Measurements from ENCODE around the gene PPP2R5C.
"Not testable (repeated sequence)": the region's sequence is repeated elsewhere in the genome, so short reads cannot be mapped to it uniquely, and the experiment has no call there.

PPP2R5C gene

GRCh38 chr14:101719045-101719645, 42.4 kb upstream of the PPP2R5C start:
- Histone ChIP-seq H3K4me1 (ENCODE audit: insufficient read depth, low read length) (no peaks in the 10 kb centered on the region), H3K27ac (ENCODE audit: low read depth, low read length) (no peak overlapping the region), H3K4me3 (ENCODE audit: low read depth in 1 of 2, low read length in 2 of 2) (no peak overlapping the region)

GRCh38 chr14:101719708-101720107, 41.8 kb upstream of the PPP2R5C start:
- Histone ChIP-seq H3K9me3 (ENCODE audit: low read length) (no peaks in the 10 kb centered on the region), H3K9ac (ENCODE audit: low read length) (no peak overlapping the region), H3K4me1 (ENCODE audit: insufficient read depth, low read length) (no peaks in the 10 kb centered on the region), H3K36me3 (ENCODE audit: insufficient read depth, low read length) (no peaks in the 10 kb centered on the region), H3K27ac (ENCODE audit: low read depth, low read length) (no peak overlapping the region), H3K27me3 (ENCODE audit: control insufficient read depth in 1 of 2, insufficient read depth in 2 of 2, low read length in 2 of 2) (no peaks in the 10 kb centered on the region), H3K4me3 (ENCODE audit: low read depth in 1 of 2, low read length in 2 of 2) (no peak overlapping the region)

More at GRCh38 chr14:101719045-101719645, 42.4 kb upstream of the PPP2R5C start:
- H3K9ac ChIP-seq (ENCODE audit: low read length), result no peak overlapping the region
- no peaks in the 10 kb centered on the region for H3K36me3 ChIP-seq (ENCODE audit: insufficient read depth, low read length)
- no peaks in the 10 kb centered on the region for H3K27me3 ChIP-seq (ENCODE audit: control insufficient read depth in 1 of 2, insufficient read depth in 2 of 2, low read length in 2 of 2)
- no peaks in the 10 kb centered on the region for H3K9me3 ChIP-seq (ENCODE audit: low read length)

DNA sequence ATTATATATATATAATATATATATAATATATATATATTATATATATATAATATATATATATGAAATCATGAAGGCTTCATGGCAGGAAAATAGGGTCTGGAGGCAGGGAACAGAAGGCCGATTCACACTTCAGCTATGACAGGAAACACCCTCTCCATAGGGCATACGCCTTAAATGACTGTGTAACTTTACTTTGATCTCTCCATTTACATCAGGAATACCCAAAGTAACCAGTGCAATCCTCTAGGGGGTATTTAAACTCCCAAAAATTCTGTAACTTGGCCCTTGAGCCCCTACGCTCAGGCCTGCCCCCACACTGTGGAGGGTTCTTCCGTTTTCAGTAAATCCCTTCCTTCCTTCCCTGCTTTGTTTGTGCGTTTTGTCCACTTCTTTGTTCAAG, 40.4 kb upstream of the PPP2R5C start:
- Histone ChIP-seq H3K27me3 (ENCODE audit: control insufficient read depth in 1 of 2, insufficient read depth in 2 of 2, low read length in 2 of 2) (no peaks in the 10 kb centered on the region), H3K9me3 (ENCODE audit: low read length) (no peaks in the 10 kb centered on the region), H3K9ac (ENCODE audit: low read length) (no peak overlapping the region), H3K36me3 (ENCODE audit: insufficient read depth, low read length) (no peaks in the 10 kb centered on the region), H3K4me1 (ENCODE audit: insufficient read depth, low read length) (no peaks in the 10 kb centered on the region), H3K27ac (ENCODE audit: low read depth, low read length) (no peak overlapping the region), H3K4me3 (ENCODE audit: low read depth in 1 of 2, low read length in 2 of 2) (no peak overlapping the region)

DNA sequence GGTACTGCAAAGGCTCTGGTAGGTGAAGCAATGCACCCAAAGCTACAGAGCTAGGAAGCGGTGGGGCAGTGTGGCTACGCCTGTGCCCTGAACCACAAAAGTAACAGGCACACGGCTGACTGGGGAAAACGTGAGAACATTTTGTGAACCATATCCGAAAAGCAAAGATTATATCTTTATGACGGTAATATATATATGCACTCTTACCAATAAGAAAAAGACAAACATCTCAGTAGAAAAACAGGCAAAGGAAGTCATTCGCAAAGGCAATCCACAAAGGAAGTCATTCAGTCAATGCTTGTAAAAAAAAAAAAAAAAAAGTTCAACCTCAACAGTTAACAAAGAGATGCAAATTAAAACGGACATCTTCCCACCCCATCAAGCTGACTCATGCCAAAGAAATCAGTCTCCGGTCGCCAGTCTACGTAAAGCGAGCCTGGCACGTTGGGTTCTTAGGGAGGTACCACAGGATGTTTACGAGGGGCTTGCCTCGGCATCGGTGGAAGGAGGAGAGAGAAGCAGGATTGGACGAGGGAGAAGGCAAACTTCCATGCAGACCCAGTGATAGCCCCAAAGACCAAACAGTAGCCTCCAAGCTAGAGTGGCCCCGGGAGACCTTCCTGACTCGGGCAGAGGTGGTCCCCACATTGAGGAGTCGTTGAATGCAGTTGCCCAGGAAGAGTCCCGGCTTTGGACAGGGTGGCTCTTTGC, 39.4 kb upstream of the PPP2R5C start:
- Histone ChIP-seq H3K9ac (ENCODE audit: low read length) (no peak overlapping the region), H3K4me3 (ENCODE audit: low read depth in 1 of 2, low read length in 2 of 2) (no peak overlapping the region), H3K9me3 (ENCODE audit: low read length) (no peaks in the 10 kb centered on the region), H3K4me1 (ENCODE audit: insufficient read depth, low read length) (no peaks in the 10 kb centered on the region), H3K27ac (ENCODE audit: low read depth, low read length) (no peak overlapping the region), H3K27me3 (ENCODE audit: control insufficient read depth in 1 of 2, insufficient read depth in 2 of 2, low read length in 2 of 2) (no peaks in the 10 kb centered on the region), H3K36me3 (ENCODE audit: insufficient read depth, low read length) (no peaks in the 10 kb centered on the region)

DNA sequence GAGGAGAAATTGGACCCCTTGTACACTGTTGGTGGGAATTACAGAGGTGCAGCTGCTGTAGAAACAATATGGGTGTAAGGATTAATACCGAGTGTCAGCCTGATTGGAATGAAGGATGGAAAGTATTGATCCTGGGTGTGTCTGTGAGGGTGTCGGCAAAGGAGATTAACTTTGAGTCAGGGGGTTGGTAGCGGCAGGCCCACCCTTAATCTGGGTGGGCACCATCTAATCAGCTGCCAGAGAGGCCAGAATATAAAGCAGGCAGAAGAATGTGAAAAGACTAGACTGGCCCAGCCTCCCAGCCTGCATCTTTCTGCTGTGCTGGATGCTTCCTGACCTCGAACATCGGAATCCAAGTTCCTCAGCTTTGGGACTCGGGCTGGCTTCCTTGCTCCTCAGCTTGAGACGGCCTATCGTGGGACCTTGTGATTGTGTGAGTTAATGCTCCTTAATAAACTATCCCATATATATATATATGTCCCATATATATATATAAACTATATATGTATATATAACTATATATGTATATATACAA, 38.4 kb upstream of the PPP2R5C start:
- H3K27ac ChIP-seq (ENCODE audit: low read depth, low read length), result no peak overlapping the region
- H3K9me3 ChIP-seq (ENCODE audit: low read length), result no peaks in the 10 kb centered on the region
- no peak overlapping the region for H3K9ac ChIP-seq (ENCODE audit: low read length)
- H3K4me3 ChIP-seq (ENCODE audit: low read depth in 1 of 2, low read length in 2 of 2), result no peak overlapping the region
- H3K36me3 ChIP-seq (ENCODE audit: insufficient read depth, low read length), result no peaks in the 10 kb centered on the region
- no peaks in the 10 kb centered on the region for H3K27me3 ChIP-seq (ENCODE audit: control insufficient read depth in 1 of 2, insufficient read depth in 2 of 2, low read length in 2 of 2)
- H3K4me1 ChIP-seq (ENCODE audit: insufficient read depth, low read length), result no peaks in the 10 kb centered on the region

- not testable (repeated sequence) for H3K4me3 ChIP-seq (ENCODE audit: low read depth in 1 of 2, low read length in 2 of 2); H3K27me3 ChIP-seq (ENCODE audit: control insufficient read depth in 1 of 2, insufficient read depth in 2 of 2, low read length in 2 of 2); H3K36me3 ChIP-seq (ENCODE audit: insufficient read depth, low read length); H3K9me3 ChIP-seq (ENCODE audit: low read length); H3K9ac ChIP-seq (ENCODE audit: low read length); H3K27ac ChIP-seq (ENCODE audit: low read depth, low read length); H3K4me1 ChIP-seq (ENCODE audit: insufficient read depth, low read length)
These were observed 35.9 kb upstream of the PPP2R5C start for GRCh38 chr14:101725652-101726051.

- Histone ChIP-seq H3K27me3 (ENCODE audit: control insufficient read depth in 1 of 2, insufficient read depth in 2 of 2, low read length in 2 of 2) (no peaks in the 10 kb centered on the region), H3K9ac (ENCODE audit: low read length) (no peak overlapping the region), H3K27ac (ENCODE audit: low read depth, low read length) (no peak overlapping the region), H3K4me1 (ENCODE audit: insufficient read depth, low read length) (no peaks in the 10 kb centered on the region), H3K9me3 (ENCODE audit: low read length) (no peaks in the 10 kb centered on the region), H3K4me3 (ENCODE audit: low read depth in 1 of 2, low read length in 2 of 2) (no peak overlapping the region), H3K36me3 (ENCODE audit: insufficient read depth, low read length) (no peaks in the 10 kb centered on the region)
These were observed 35.1 kb upstream of the PPP2R5C start for GRCh38 chr14:101726295-101726953.

- no peaks in the 10 kb centered on the region for H3K9me3 ChIP-seq (ENCODE audit: low read length)
- H3K27ac ChIP-seq (ENCODE audit: low read depth, low read length), result no peak overlapping the region
- H3K27me3 ChIP-seq (ENCODE audit: control insufficient read depth in 1 of 2, insufficient read depth in 2 of 2, low read length in 2 of 2), result no peaks in the 10 kb centered on the region
- H3K9ac ChIP-seq (ENCODE audit: low read length), result no peak overlapping the region
- no peaks in the 10 kb centered on the region for H3K4me1 ChIP-seq (ENCODE audit: insufficient read depth, low read length)
- H3K36me3 ChIP-seq (ENCODE audit: insufficient read depth, low read length), result no peaks in the 10 kb centered on the region
- H3K4me3 ChIP-seq (ENCODE audit: low read depth in 1 of 2, low read length in 2 of 2), result no peak overlapping the region
These were observed 34.6 kb upstream of the PPP2R5C start for GRCh38 chr14:101726954-101727302.

DNA sequence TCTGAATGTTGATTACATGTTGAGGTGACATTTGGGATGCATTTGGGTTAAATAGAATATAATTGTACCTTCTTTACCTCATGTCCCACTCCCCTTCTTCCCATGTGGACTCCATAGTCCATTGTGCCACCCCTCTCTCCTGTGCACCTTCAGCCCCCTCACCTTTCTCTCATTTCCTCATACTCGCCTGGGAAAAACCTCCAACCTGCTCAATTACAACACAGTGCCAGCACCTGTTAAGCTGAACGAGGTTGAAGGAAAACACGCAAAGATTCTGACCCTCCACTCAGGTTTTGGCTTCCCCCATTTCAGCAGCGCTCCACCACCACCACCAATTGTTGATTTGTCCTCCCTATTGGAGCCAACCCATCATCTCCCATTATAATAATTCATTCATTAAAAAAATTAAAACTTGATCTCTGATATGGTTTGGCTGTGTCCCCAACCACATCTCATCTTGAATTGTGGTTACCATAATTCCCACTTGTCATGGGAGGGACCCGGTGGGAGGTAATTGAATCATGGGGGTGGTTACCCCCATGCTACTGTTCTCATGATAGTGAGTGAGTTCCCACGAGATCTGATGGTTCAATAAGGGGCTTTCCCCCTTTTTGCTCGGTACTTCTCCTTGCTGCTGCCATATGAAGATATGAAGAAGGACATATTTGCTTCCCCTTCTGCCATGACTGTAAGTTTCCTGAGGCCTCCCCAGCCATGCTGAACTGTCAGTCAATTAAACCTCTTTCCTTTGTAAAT, 33.7 kb upstream of the PPP2R5C start:
- no peaks in the 10 kb centered on the region for H3K9me3 ChIP-seq (ENCODE audit: low read length)
- no peak overlapping the region for H3K9ac ChIP-seq (ENCODE audit: low read length)
- no peaks in the 10 kb centered on the region for H3K4me1 ChIP-seq (ENCODE audit: insufficient read depth, low read length)
- no peak overlapping the region for H3K4me3 ChIP-seq (ENCODE audit: low read depth in 1 of 2, low read length in 2 of 2)
- H3K27me3 ChIP-seq (ENCODE audit: control insufficient read depth in 1 of 2, insufficient read depth in 2 of 2, low read length in 2 of 2), result no peaks in the 10 kb centered on the region
- H3K27ac ChIP-seq (ENCODE audit: low read depth, low read length), result no peak overlapping the region
- no peaks in the 10 kb centered on the region for H3K36me3 ChIP-seq (ENCODE audit: insufficient read depth, low read length)

GRCh38 chr14:101728367-101728742, 33.2 kb upstream of the PPP2R5C start:
- Histone ChIP-seq H3K9ac (ENCODE audit: low read length) (no peak overlapping the region), H3K27me3 (ENCODE audit: control insufficient read depth in 1 of 2, insufficient read depth in 2 of 2, low read length in 2 of 2) (no peaks in the 10 kb centered on the region), H3K4me3 (ENCODE audit: low read depth in 1 of 2, low read length in 2 of 2) (no peak overlapping the region)

DNA sequence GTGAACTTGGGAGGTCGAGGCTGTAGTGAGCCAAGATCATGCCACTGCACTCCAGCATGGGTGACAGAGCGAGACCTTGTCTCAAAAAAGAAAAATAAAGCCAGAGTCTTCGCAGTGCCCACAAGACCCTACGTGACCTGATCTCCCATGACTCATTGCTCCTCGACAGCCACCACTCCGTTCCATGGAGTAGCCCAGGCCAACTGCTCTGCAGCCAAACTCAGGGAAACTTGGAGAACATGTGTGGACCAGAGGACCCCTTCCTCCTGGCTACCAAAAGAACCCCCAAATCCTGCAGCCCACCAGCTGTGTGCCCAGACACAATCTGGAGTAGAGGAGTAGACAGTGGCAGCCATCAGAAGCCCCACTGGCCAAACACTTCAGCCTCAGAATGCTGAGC, 32.1 kb upstream of the PPP2R5C start:
- Histone ChIP-seq H3K4me1 (ENCODE audit: insufficient read depth, low read length) (no peaks in the 10 kb centered on the region), H3K27ac (ENCODE audit: low read depth, low read length) (no peak overlapping the region), H3K36me3 (ENCODE audit: insufficient read depth, low read length) (no peaks in the 10 kb centered on the region), H3K27me3 (ENCODE audit: control insufficient read depth in 1 of 2, insufficient read depth in 2 of 2, low read length in 2 of 2) (no peaks in the 10 kb centered on the region), H3K9ac (ENCODE audit: low read length) (no peak overlapping the region), H3K4me3 (ENCODE audit: low read depth in 1 of 2, low read length in 2 of 2) (no peak overlapping the region), H3K9me3 (ENCODE audit: low read length) (no peaks in the 10 kb centered on the region)

More at GRCh38 chr14:101728367-101728742, 33.2 kb upstream of the PPP2R5C start:
- Histone ChIP-seq H3K36me3 (ENCODE audit: insufficient read depth, low read length) (no peaks in the 10 kb centered on the region), H3K27ac (ENCODE audit: low read depth, low read length) (no peak overlapping the region), H3K4me1 (ENCODE audit: insufficient read depth, low read length) (no peaks in the 10 kb centered on the region), H3K9me3 (ENCODE audit: low read length) (no peaks in the 10 kb centered on the region)

All from muscle layer of colon (tissue), 2 donors.